Activated CD4-positive, alpha-beta T cell treated with anti-CD3 and anti-CD28 coated beads for 1 hour (primary cell): ENCODE measurements around the gene PPP1R12B.
"Not testable (repeated sequence)": the region's sequence is repeated elsewhere in the genome, so short reads cannot be mapped to it uniquely, and the experiment has no call there.

Experiments used
- DNase-seq: peaks from one replicate; pipeline ENCODE4 v3.0.0-alpha.2; 2020

Gene PPP1R12B

GRCh38 chr1:202405928-202406327, 57.4 kb downstream of the PPP1R12B start:
- no peak for DNase-seq

- not testable (repeated sequence) for DNase-seq
These were observed 58.4 kb downstream of the PPP1R12B start for GRCh38 chr1:202406896-202407295.

GRCh38 chr1:202407378-202407777, 58.9 kb downstream of the PPP1R12B start:
- not testable (repeated sequence) for DNase-seq

- DNase-seq = not testable (repeated sequence)
These were observed 61.8 kb downstream of the PPP1R12B start for GRCh38 chr1:202410251-202410650.

GRCh38 chr1:202410854-202411357, 62.4 kb downstream of the PPP1R12B start:
- not testable (repeated sequence) for DNase-seq

- no peak for DNase-seq
These were observed 62.9 kb downstream of the PPP1R12B start for GRCh38 chr1:202411422-202411821.

- DNase-seq = not testable (repeated sequence)
These were observed 63.9 kb downstream of the PPP1R12B start for GRCh38 chr1:202412421-202412820.

GRCh38 chr1:202416641-202417040, 68.1 kb downstream of the PPP1R12B start:
- no peak for DNase-seq

- DNase-seq = not testable (repeated sequence)
These were observed 68.6 kb downstream of the PPP1R12B start for GRCh38 chr1:202417141-202417540.

- DNase-seq = not testable (repeated sequence)
These were observed 69.3 kb downstream of the PPP1R12B start for GRCh38 chr1:202417762-202418201.

- not testable (repeated sequence) for DNase-seq
These were observed 71.2 kb downstream of the PPP1R12B start for GRCh38 chr1:202419731-202420130.

- DNase-seq = not testable (repeated sequence)
These were observed 72.1 kb downstream of the PPP1R12B start for GRCh38 chr1:202420422-202421094.

- not testable (repeated sequence) for DNase-seq
These were observed 74.2 kb downstream of the PPP1R12B start for GRCh38 chr1:202422709-202423108.

- DNase-seq = not testable (repeated sequence)
These were observed 75.8 kb downstream of the PPP1R12B start for GRCh38 chr1:202424260-202424659.

- DNase-seq = not testable (repeated sequence)
These were observed 81.6 kb downstream of the PPP1R12B start for GRCh38 chr1:202430111-202430510.

GRCh38 chr1:202432338-202432737, 83.8 kb downstream of the PPP1R12B start:
- DNase-seq = not testable (repeated sequence)

- DNase-seq = no peak
These were observed 84.9 kb downstream of the PPP1R12B start for GRCh38 chr1:202433155-202434043.

GRCh38 chr1:202434059-202434458, 85.6 kb downstream of the PPP1R12B start:
- no peak for DNase-seq

GRCh38 chr1:202438393-202439174, 90.1 kb downstream of the PPP1R12B start:
- DNase-seq = no peak

- no peak for DNase-seq
These were observed 90.8 kb downstream of the PPP1R12B start for GRCh38 chr1:202439308-202439707.

- not testable (repeated sequence) for DNase-seq
These were observed 99.6 kb downstream of the PPP1R12B start for GRCh38 chr1:202448140-202448539.

GRCh38 chr1:202451641-202452040, 103.1 kb downstream of the PPP1R12B start:
- not testable (repeated sequence) for DNase-seq

GRCh38 chr1:202452508-202452907, 104.0 kb downstream of the PPP1R12B start:
- DNase-seq = no peak
